RPMI8226 (cell line): ENCODE data around the gene JDP2.
A peak's percentile ranks its signal among the peaks of the same experiment; 100 is the strongest.

Experiments used
- DNase-seq: peaks from one replicate; pipeline ENCODE4 v3.0.0-alpha.2; 2015

The JDP2 gene

DNA sequence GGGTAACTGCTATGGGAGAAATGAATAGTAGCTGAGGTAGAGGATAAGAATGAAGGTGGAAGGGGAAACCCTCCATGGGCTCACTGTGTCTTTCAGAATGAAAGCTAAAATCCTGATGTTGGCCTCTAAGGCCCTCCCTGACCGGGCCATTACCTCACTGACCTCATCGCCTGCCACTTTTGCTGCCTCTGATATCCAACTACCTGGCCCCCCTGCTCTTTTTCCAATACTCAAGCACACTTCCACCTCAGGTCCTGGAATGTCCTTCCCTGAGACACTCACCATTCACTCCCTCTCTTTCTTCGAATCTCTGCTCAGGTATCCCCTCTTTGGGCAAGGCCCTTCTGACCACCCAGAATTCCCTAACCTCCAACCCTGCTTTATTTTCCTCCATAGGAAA is 93.0 kb downstream of the JDP2 start:
- DNase-seq = no peak

DNA sequence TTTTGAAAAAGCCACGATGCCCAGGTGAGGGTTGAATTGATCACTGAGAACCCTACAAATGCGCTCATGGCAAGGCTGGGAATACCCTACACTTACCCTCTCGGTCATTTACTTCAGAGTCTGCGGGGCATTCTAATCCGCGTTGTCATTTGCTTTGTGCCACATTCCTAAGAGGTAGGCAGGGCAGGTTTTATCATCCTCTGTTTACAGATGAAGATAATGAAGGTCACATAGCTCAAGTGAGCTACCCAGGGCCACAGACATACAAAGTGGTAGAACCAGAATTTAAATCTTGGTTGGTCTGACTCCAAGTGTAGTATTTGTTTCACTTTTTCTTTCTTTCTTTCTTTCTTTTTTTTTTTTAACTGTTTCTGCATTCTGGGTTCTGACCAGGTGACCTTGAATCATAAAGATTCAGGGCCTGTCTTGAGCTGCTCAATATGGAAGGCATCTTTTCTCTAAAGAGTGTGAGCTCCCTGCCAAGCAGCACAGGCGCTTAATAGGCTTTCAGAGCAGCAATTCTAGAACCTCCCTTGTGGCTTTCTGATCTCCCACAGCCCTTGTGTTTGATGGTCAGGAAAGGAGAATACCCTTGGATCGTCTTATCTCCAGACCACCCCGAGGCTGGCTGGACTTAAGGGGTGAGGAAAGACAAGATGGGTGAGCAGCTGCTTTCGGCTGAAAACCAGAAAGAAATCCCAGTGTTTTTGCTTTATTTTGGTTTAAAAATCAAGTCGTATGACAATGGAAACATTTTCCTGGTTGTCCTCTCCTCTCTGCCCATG is 93.8 kb downstream of the JDP2 start:
- no peak for DNase-seq

DNA sequence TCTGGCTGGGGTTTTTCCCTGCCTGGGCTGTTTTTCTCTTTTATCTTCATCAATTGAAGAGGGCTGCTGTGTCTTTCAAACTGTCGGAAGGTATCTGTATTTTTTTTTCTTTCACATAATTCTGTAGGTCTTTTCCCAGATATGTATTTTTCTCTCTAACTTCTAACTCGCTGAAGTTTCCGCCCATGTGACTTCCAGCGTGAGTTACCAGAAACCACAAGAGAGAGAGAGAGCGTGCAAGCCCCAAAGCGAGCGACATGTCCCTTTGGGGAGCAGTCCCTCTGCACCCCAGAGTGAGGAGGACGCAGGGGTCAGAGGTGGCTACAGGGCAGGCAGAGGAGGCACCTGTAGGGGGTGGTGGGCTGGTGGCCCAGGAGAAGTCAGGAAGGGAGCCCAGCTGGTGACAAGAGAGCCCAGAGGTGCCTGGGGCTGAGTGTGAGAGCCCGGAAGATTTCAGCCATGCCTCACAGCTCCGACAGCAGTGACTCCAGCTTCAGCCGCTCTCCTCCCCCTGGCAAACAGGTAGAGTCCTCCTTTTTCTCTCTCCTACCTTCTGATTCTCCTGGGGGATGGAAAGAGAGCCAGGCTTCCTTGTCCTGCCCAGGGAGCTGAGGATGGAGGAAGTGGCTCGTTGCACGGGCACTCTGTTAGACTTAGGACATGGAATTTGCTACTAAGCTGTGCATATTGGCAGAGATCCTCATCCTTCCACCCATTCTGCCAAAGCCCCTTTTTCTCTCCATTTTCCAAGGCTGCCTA is 94.6 kb downstream of the JDP2 start, which contains the start of gene BATF:
BATF (plus strand) TSS at position 246 of the 759 bp plus-strand sequence; CDS start at position 460, 214 bp downstream.
- peak; percentile 28 for DNase-seq

DNA sequence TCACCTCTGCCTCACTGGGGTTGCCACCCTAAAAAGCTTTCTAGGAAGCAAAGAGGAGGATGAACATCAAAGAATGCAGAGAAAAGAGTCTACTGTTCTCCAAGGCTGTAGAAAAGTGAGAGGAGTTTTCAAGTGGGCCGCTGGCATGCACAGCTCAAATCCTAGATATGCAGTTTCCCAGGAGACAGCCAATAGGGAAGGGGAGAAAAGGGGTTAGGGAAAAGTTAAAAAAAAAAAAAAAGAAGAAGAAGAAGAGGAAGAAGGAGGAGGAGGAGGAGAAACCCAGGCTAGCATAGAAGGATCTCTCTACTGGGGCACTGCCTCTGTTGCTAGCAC is 95.1 kb downstream of the JDP2 start:
- DNase-seq = no peak
